NK-92 (cell line): ENCODE results near the gene ALDH3B2.

ENCODE experiments used
- DNase-seq: peaks from one replicate; lab custom pipeline; 2025; ENCODE audit not compliant: unreplicated experiment; lab: John Stamatoyannopoulos, UW

Gene ALDH3B2

DNA sequence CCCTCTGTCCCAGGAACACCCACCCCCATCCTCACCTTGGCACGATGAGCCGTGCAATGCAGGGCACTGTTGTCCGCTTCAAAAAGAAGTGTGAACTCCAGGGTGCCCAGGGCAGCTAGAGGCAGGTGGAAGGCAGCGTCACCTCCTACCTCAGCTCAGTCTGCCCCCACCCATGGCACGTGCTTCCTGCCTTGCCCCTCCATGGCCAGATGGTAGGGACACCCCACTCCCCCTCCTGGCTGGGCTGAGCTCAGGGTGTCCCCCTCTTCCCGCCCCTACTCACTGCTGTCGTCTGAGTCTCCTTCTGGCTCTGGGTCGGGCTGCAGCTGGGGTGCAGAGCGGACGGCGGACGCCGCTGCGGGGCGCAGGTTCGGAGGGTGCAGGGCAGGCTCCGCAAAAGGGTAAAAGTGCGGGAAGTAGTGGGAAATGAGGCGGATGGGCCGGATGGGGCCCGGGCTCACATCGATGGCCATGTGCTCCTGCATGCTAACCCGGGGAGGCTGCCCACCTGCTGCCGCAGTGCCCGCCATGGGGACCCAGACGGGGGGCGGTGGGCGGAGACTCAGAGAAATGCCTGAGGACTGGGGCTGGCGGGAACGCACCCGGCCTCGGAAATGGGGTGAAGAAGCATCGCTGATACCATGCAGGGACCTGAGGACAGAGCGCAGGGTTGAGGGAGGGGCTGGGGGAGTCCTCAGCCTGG, 58.5 kb downstream of the ALDH3B2 start:
- DNase-seq: no peak

DNA sequence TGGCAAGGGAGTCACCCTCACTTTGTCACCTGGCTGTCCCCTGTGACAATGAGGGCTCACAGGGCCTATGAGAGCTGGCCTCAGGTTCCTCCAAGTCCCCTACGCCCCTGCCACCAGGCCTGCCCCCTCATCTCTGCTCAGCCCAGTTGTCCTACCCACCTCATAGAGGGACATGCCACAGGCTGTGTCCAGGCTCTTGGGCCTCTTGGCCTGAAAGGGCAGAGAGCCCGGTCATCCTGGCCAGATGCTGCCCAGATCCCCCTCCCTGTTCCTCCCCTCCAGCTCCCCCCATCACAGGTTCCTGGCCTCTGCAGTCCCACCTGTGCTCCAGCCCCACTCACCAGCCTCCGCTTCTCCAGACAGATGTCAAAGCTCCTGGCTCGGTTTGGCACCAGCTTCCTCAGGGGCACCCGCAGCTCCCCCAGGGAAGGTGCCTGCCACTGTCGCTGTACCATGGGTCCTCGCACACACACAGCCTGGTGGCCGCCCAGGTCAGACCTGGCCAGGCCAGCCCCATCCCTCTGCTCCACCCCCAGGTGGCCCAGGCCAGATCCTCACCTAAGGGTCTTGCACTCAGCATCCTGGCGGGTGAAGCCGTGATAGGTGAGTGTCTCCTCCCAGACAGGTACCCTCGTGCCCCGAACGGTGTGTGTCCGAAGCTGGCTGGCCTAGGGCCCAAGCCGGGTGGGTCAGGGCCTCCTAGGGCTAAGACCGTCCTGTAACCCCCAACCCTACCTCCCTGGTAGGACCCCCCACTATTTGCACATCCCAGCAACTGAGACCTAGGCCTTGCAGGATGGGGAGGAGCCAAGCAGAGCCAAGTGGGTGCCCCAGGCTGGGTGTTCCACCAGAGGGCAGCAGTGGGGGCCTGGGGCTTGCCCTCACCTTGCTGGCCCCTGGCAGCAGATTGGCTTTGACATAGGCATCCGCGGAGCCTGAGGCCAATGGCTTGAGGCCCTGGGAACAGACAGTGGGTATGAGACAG, 59.4 kb downstream of the ALDH3B2 start:
- no peak for DNase-seq

DNA sequence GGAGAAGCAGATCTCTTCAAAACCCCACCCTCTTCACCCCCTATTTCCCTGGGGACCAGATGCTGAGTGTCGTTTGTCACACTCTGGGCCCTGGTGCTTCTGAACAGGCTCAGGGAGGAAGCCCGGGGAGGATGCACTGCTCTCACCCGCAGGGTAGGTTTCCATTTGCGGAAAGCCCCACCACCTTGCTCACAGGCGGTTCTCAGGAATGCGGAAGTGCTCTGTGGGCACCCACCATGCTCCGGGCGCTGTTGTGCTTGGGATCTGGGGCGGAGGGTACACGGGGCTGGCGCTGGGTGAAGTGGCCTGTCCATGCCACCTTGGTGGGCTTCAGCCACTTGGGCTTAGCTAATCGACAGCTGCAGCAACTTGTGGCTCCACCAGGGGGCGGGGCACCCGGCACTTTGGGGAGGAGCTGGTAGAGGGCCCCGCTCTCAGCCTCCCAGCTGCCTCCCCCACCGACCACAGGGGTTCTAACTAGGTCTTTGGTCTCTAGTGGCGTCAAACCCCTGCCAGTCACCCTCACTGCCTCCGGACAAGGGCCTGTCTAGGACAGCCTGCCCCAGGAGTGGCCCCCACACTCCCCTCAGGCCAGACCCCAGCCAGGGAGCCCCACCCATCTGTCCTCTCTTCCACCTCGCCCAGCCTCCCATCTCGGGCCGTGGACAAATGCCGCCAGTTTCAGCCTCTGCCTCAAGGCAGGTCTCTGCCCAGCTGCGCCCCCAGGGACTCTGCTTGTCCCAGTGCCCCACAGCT, 60.3 kb downstream of the ALDH3B2 start:
- peak; percentile 62 for DNase-seq

DNA sequence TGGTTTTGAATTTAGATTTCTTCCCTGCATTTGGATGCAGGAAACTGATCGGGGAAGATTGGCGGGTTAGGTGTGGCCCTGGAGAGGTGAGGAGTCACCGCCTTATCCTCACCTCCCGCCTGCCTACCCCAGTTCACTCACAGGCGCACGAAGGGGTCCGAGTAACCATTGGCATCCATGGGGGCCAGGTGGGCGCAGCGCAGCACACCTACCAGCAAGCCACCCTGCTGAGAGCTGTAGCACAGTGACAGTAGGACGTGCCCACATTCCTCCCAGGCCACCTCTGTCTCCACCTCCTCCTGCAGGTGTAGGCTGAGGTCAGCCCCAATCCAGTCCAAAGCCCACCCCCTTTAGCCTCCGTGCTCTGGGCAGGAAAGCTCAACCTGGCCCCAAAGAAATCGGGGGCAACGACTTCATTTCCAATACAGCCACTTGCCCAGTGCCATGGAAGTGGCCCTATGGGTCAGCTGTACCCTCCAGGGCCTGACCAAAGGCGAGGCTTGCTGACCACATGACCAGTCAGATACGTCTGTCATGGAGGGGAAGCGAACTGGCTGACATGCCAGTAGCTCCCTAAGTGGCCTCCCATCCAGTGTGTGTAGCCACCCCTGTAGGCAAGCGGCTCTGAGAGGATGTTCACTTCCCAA, 61.0 kb downstream of the ALDH3B2 start:
- DNase-seq: no peak

DNA sequence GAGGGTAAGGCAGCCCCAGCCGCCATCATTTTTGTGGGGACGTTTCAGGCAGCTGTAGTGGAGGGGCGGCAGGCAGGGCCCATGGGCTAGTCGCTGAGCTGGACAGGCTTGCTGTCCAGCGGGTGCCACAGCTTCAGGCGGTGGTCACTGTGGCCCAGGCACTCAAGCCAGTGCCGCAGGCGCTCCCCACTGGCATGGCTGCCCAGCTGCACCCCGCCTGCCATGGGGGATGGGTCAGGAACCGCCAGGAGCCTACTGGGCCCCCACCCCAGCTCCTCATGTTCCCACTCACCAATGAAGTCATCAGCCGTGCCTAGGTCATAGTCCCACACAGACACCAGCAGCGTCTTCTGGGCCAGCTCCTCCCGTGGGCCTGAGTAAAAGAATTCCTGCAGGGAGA, 61.7 kb downstream of the ALDH3B2 start:
- DNase-seq: no peak
